ENCODE measurements around the gene PITPNB.

Gene PITPNB

DNA sequence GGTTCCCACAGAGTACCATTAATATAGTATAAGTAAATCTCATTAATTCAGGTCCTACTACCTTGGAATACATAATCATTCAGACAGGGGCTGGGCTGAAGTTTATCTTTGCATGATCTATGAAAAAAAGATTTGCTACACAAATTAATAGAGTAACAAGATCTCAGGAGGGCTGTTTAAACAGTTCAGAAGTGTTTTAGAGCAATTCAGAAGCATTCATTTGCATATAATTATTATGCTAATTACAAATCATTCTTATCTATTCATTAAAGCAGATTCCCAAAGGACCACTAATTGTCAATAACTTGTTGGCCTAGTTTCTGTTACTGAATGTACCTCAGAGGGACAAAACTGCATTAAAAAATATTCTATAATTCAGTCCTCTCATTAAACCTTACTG lies 40.5 kb downstream of the PITPNB start:
- no peak for DNase-seq

DNA sequence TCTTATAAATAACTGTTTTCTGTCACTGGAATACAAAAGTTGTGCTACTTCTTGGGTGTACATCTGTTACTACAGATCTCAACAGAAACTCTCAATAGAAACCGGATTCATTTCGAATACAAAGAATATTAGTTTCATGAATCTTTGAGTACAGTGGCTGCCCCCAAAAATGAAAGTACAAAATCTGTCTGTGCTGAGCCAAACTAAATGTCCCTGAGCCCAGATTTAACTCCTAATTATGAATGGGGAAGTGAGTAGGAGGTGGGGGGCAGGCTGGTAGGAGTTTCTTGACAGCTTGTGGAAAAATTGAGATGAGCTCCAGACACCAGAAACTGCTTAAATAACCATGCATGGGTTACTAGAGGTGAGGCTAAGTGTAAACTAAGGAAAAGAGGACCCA lies 41.6 kb downstream of the PITPNB start:
- peak in 1 of 3 experiments; percentile 1 for DNase-seq

DNA sequence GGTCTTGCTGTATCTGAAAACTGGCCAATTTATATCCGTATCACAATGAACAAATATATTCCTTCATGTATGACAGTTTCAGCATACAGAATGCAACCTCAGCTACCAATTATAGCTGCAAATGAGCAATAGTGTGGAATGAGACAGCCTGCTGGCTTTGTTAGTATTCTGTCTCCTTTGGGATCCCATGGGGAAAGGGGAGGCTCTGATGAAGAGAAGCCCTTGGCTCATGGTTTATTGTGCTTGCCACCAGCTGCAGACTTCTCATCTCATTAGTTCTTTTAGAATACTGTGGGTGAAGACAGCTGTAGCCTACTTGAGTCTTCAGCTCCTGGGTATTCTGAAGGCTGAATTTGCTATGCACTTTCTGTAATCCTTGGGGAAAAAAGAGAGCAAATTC lies 42.4 kb downstream of the PITPNB start:
- DNase-seq: peak; percentile 13 to 75 (median 71)

DNA sequence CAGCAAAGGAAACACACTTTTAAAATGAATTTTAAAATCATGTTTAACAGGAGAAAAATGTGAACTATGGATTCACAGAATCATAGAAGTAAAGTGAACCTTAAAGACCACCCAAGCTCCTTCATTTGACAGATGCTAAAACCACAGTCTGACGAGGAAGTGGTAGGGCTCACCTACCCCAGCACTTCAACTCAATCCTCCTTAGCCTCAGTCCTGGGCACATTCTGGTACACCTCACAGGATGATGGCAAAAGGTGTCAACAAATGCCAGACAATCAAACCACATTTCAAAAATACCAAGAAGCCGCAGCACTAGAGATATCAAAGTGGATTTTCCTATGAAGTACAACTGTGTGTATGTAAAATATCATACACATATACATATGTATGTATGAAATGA lies 43.1 kb downstream of the PITPNB start:
- DNase-seq: no peak

DNA sequence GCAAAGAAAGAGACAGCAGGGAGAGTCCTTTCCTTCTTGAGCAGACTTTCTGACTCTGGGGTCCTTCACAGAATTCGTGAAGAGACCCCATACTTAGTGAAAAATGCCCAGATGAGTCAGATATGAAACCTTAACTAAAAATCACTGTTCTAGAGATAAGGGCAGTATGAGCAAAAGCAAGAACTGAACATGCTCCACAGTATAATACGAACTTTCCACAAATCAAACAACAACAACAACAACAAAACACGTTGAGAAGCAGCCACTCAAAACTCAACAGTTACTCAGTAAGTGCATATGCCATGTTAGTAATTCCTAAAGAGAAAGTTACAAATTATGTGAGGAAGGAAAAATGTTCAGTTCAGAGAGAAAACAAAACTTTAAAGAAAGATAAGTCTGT lies 44.3 kb downstream of the PITPNB start:
- no peak for DNase-seq

DNA sequence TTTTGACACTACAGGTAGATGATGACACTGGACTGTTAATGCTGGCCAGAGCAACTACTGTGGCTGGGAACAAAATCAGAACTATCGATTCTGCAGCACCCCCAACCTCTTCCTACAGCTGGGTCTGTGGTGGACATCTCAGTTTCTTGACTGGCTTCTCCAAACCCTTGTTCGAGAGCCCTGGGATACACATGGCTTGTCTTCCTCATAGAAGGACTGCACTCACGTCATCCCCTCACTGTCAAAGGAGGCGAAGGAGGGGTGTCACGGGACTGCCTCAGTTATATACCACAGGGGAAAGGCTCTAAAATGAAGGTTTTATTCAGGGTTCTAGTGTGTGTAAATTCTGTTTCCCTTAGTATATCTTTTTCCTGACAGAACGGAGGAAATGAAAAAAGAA lies 44.9 kb downstream of the PITPNB start:
- no peak for DNase-seq

DNA sequence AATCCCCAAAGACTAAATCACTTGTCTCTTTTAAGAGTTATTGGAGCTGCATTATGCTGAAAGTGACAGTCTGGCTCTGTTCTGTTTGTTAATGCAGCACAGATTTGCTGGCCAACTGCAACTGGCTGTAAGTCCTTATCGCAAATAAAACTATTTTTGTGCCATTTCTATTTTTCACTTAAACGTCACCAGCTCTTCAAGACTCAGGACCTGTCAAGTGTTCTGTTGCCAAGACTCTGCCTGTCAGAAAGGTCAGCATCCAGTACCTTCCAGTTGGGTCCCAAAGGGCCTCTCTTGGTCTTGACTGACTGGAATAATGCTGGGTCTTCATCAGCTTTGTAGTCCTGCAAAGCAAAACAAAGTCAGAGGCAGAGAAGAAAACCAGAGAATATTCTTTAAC lies 45.6 kb downstream of the PITPNB start:
- DNase-seq: no peak

DNA sequence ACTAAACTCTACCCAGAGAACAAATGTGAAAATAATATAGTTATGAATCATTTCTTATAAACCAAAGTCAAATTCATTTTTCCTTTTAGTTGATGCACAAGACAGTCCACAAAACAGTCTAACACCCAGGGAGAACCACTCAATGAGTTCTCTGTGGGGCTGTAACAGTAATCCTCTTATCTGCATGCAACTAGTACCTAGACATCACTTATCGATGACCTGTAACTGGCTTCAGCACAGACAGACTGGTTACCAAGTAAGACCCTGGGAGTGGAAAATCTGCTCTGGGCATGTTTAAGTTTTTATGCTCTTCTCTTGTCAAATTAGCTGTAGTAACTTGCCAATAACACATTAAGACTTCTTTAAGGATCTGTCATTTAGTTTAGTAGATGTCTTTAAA lies 46.6 kb downstream of the PITPNB start:
- no peak for DNase-seq

DNA sequence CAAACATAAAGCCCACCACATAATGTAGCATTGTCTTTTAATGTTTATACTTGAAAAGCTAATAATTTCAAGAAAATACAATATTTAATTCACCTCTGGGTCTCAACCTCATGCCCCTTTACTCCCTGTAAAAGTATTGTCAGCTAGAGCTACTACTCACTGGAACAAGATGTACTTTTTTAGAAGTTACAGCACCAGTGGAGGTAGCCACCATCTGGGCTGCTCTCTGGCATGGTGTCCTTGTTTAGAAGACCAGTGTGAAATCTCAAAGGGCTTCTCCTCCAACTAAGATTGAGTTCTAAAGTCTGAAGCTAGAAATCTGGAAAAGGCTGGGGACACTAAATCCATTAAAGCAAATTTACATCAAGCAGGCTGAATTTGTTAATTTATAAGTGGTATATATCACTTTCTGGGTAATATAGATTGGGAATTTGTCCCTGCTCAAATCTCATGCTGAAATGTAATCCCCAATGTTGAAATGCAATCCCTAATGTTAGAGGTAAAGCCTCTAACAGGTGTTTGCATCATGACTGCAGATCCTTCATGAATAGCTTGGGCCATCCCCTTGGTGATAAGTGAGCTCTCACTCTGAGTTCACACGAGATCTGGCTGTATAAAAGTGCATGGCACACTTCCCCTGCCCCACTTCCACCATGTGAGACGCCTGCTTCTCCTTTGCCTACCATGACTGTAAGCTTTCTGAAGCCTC lies 47.6 kb downstream of the PITPNB start:
- DNase-seq: no peak

DNA sequence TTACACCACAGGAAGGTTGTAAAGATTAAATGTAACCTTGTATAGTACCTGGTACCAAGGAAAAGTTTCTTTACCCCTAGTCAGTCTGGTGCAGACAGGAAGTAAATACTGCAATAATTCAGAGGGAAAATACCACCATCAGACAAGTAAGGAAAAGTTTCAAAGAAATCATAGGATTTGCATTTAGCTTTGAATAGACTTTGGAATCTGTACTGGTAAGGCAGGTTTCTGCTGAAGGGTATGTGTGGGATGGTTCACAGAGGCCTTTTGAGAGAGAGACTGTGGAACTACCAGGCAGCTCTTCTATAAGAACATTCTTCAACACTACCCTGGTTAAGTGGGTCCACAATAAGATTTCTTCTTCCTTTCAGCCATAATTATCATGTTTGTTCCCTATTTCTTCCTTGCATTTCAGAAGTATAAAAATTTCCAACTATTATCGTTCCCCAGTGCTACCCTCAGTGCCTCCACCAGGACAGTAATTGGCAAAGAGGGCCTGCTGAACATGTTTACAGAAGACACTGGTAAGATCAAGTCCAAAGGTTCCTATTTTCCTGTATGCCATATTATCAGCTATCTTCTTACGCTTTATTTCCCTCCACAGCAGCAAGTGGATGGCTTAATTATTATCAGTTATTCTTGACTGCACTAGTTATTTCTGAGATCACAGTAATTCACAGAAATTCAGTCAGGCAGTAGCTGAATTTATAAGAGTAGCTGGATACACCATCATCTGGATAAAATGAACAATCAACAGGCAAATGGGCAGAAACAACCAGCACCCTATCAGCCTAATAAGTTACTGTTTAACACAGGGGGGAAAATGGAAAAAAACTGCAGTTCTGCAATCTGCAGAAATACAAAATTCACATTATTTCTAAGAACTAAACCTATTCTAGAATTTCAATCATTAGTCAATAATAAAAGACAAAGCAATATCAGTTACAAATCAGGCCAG lies 48.5 kb downstream of the PITPNB start:
- no peak for DNase-seq

DNA sequence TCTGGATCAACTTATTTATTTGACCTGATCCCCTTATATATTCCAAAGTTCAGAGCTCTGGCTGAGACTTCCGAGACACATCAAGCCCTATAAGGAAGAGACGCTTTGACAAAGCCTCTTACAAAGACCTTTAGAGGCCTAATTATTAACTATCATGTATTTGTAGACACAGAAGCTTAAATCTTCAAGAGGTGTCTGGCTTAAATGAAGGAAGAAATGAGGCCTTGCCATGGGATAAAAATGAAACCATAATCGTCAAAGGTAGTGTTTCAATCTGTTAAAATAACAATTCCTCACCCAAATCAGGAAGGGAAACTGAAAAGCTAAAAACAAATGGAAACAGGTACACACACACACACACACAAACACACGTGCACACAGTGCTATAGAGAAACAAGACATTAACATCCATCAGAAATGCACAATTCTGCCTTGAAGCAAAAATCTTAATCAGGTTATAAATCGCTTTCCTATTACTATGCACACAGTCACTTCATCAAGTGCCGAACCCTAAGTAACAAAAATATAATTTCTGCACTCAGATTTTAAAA lies 50.2 kb downstream of the PITPNB start:
- DNase-seq: no peak

DNA sequence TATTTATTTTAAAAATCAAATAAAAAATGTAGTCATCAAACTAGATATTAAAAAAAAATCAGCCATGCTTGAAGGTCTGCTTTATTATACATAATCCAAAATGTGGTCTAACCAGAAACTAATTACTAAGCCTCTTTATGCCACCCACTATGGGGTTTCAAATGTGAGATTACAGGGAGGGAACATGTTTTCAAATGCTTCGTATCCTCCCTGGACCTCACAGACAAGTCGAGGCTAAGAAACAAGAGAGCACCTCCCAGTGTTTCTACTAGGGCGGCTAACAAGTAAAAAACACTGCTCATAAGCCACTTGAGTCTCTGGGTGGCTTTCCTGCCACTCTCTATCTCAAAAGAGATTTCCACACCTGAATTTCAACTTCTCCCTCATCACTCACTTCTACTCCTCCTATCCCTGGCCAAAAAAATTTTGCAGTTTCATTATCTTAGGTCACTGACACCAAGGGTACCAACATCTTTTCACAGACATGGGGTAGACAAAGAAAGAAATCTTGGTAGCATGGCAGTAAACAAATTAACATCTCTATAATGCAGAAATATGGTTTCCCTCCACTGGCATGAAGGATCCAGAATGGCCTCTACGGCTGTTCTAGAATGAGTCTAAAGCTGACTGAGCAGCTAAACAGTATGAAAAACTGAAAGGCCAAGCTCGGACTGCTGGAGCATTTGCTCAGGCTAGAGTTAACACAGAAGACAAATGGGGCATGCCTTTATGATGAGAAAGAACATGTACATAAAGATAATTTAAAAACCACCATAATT lies 50.9 kb downstream of the PITPNB start:
- no peak for DNase-seq

DNA sequence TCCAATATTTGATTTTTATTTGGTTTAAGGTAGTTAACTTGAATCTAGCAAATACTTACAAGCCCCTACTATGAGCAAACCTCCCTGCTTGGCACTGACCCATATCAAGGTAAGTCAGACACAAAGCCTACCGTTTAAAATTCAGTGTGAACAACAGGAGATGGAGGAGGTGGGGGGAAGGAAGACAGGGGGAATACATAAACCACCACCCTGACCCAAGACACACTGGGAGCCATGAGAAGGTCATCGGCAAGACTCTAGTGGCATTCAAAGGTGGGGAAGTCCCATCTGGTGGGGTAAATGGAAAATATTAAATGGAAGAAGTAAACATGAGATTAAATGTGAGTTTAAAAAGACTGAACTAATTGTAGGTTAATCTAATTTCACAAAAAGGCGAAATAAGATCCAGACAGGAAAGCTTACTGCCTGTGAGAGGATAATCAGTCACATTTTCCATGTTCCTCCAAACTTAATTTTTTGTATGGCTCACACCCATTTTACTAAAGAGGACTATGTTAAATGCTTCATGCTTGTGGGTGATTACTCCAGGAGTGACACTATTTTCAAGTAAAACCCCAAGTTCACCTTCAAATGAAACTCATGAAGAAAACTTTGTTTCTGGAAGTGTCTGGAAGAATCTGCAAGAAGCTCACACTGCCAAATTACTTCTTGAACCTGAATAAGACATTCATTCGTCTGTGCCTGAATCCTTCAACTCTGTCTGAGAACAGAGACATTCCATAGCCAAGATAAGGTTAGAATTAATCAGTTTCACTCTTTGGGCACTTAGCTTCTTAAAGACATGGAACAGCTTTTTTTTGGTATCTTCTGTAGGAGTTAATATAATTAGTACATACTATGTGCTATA lies 51.7 kb downstream of the PITPNB start:
- no peak for DNase-seq

DNA sequence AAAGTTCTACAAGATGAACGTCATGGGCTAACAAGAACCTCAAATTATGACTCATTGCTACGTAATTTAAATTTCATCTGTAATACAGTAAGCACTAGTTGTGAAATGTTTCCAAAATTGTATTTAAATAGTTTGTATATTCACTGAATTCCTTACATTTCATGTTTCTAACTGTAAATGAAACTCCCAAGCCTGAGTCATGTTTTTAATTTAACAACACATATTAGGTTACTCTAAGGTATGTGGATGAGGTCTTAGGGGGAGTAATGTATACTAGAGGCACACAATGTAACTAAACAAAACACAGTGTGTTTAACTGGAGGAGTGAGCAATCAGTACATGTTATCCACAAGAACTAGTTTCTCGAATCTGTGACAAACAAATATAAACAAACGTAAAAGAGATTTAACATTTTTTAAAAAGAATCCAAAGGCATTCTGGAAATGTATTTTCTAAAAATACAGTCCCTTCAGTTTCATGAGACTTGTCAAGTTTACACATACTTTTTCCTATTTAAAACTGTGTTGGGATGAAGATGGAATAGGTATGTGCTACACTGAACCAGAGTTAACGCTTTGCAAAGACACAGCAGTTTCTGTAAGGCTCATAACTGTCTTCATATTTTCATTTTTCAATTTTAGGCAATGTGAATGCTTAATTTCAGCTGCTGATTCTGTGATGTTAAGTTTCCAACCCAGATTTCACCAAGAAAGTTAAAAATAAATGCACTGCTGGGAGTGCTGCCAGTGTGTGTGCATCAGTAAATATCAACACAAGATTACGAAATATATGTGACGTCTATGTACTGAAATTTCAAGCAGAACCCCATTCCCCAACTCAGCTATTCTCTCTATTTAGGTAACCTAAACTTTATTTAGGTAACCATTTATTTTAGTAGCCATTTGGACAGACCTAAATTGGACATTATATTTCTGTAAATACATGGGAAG lies 52.6 kb downstream of the PITPNB start:
- DNase-seq: no peak

DNA sequence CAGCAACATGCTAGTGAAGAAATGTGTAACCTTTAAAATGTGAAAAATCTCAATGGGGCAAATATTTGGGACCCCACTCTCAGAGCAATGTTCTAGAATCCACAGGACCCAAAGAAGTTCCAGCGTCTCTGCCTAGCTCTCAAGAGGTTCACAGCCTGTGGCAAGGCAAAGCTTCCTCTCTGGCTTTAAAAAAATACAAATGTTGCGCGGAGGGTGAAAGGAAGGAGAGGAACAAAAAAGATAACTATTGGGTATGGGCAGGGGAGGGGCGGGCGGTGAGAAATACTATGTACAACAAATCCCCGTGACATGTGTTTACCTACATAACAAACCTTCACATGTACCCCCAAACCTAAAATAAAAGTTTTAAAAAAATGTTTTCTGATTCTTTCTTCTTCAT lies 53.6 kb downstream of the PITPNB start:
- no peak for DNase-seq

DNA sequence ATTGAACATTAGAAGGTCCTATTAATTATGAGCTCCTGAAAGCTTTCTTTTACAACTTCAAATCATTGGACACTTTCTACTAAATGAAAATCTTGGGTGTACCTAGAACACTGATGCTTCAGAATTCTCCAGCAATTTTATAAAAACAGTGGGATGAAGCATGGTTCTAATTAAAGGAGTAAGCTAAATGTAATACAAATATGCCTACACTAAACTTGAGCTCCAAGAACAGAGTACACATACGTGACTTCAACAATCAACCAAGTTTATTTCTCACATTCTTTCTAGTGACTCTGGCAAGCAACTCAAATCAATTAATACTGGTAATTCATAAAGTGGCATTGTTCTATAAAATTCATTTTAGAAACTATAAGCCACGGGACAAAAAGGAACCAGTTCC lies 55.5 kb downstream of the PITPNB start:
- DNase-seq: no peak

DNA sequence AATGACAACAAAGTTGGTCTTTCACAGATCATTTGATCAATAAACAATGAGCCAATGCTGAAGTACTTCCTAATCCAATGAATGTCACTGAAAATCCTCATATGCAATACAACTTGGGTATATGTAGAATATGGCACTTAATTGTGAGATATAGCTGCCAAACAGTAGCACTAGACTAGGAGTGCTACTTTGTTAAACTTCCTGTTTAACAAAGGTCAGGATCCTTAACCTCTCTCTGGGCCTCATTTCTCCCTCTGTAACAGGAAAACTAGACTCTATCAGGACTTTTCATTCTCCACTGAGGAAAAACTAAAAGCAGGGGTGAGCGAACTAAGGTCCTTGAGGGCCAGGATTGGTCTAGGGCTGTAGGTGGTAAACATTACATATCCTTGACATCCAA lies 56.1 kb downstream of the PITPNB start:
- DNase-seq: no peak

DNA sequence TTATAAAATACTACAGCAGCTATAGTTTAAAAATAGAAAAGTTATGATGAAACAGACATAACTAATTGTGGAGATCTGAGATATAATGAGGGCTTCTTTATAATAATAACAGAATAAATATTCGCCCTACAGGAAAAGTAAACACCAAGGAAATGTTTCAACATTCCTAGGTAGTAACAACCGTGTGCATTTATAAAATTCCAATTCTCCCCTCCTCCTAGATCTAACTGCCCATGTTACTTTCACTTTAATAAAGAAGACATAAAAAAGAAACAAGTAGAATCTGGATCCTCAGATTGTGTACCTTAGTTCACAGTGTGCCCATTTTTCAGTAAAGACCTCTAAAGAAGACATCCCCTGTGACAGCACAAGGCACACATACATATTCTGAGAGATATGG lies 59.7 kb downstream of the PITPNB start:
- DNase-seq: no peak

DNA sequence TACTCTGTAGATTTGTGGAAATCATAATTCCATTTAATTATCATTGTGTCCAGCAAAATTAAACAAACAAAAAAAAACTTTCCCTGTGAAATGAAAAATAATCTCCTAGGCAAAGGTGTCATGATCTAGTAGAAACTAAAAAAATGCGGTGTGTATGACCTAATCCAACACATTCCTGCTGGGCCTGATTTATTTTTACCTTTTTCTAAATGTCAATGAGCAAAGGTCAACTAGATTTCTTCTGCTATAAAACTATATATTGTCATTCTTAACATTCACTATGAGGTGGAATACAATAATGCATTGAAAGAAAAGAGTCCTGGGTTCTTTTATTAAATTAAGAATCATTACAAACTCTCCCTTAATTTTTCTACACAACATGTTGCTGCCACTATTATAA lies 60.4 kb downstream of the PITPNB start:
- no peak for DNase-seq

DNA sequence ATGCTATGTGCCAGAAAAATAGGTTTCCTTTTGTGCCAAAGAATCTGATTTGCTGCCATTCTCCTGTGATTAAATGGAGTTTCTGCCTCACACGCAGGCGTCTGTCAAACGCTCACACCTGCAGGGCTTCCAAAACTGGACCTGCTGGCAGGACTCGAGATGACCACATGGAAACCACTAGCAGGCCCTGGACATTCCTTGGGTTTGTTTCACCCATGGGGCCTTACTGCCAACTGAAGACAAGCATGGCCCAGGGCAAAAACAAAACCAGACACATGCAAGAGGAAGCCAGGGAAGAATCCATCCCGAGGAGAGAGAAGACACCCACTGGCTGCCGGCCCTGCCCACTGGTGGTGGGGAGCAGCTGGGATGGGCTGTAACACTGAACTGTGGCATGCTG lies 61.6 kb downstream of the PITPNB start:
- DNase-seq: no peak

DNA sequence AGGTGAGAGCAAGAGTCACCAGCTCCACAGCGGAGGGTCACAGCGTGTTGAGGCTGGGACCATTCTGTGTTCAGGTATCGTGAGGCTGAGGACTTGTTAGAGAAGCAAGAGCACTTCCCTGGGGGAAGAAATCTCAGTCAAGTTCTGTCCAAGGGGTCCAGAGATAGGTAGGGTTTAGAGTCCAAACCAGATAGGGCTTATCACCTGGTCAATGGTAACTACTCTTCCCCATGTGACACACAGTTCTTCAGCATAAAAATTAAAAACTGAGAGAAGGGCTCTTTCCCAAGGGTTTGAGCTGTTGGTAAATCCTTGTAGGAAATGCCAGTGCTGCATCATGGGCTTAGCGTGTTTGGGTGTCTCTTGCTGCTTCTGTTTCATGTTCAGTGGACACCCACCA lies 62.7 kb downstream of the PITPNB start:
- no peak for DNase-seq

All from NCI-H1417 (cell line).